K562 (cell line): ENCODE data around the gene PHF19. TPM values are rescaled to one million over a fixed set of nuclear protein-coding genes. Genes with fewer than 3 reads are reported as not detected.

Source experiments
- ATAC-seq: fragments of 200-7000 bp; cut with Tn5 transposase; 3 replicates; pipeline ENCODE4 v1.9.1; 2020; ENCODE audit warnings: moderate library complexity
- BruUV-seq: library from RNA; stranded (reverse); fragments of 400-500 nt; replicated peaks from 2 replicates; lab custom pipeline; 2021; lab: Mats Ljungman, UMichigan
- CTCF ChIA-PET: fragments of 300-600 bp; formaldehyde crosslinking; extraction: SDS; loops from one replicate; lab custom pipeline; 2021; ENCODE audit warnings: low intra/inter-chr PET ratio; lab: Yijun Ruan, JAX
- POLR2A ChIA-PET: fragments of 300-600, 350-650 bp; sonication (Branson Sonifier 250); formaldehyde crosslinking; extraction: SDS; loops from one replicate; lab custom pipeline; 2021; ENCODE audit warnings: antibody characterized with exemption, inconsistent platforms; lab: Yijun Ruan, JAX
- DNase-seq, 4 experiments: peaks; one replicate each; pipeline versions ENCODE4 v3.0.0 to v3.0.0-alpha.2; 2011 to 2018; ENCODE audit warnings: low spot score in 3 of 4, mixed read lengths in 3 of 4; ENCODE audit errors: extremely low read depth in 1 of 4
- FAIRE-seq: peaks from 2 replicates; lab custom pipeline; 2011; peaks lifted over from hg19 to GRCh38; lab: Jason Lieb, UNC
- H2AFZ ChIP-seq: 2 replicates; pipeline ENCODE4 v1.6.0; 2011; ENCODE audit warnings: low read depth, low read length, control low read depth, inconsistent platforms
- H3K27ac ChIP-seq: fragments of 200-600 bp; 3 replicates; pipeline ENCODE4 v1.8.0; 2011; ENCODE audit warnings: low read depth, mild to moderate bottlenecking, control low read depth, inconsistent platforms, low read length, moderate library complexity, mixed read lengths; ENCODE audit errors: extremely low read depth
- H3K27me3 ChIP-seq, 2 experiments: fragments of 300-600 bp in 1 of 2; 2 replicates in 1 of 2; 3 replicates in 1 of 2; pipeline versions ENCODE4 v1.6.0 to v1.8.0; 2011; ENCODE audit warnings: inconsistent platforms in 2 of 2, low read length in 2 of 2, mild to moderate bottlenecking in 1 of 2, mixed read lengths in 1 of 2, moderate library complexity in 1 of 2; ENCODE audit not compliant: control insufficient read depth in 2 of 2, insufficient read depth in 2 of 2
- H3K36me3 ChIP-seq: fragments of 300-600 bp; 3 replicates; pipeline ENCODE4 v1.8.0; 2011; ENCODE audit warnings: mild to moderate bottlenecking, low read length, inconsistent platforms; ENCODE audit not compliant: control insufficient read depth, insufficient read depth
- H3K4me1 ChIP-seq, 2 experiments: fragments of 200-600 bp in 1 of 2; replicated peaks in 1 of 2; 2 replicates in 1 of 2; 3 replicates in 1 of 2; pipeline versions ENCODE4 v1.5.1 to v1.8.0; 2011; ENCODE audit warnings: inconsistent platforms in 2 of 2, low read length in 2 of 2, mild to moderate bottlenecking in 1 of 2, mixed read lengths in 1 of 2, moderate library complexity in 1 of 2; ENCODE audit not compliant: control insufficient read depth in 2 of 2, insufficient read depth in 2 of 2
- H3K4me2 ChIP-seq: 2 replicates; pipeline ENCODE4 v1.6.1; 2011; ENCODE audit warnings: low read length, control low read depth, inconsistent platforms, mixed read lengths; ENCODE audit not compliant: insufficient read depth
- H3K4me3 ChIP-seq: fragments of 200-600 bp; sonication (generic), shearing (Covaris generic); 2 replicates; pipeline ENCODE4 v1.5.1; 2016; ENCODE audit warnings: control low read depth, inconsistent platforms
- H3K79me2 ChIP-seq: fragments of 200-600 bp; 3 replicates; pipeline ENCODE4 v1.8.0; 2011; ENCODE audit warnings: low read length, inconsistent platforms; ENCODE audit not compliant: control insufficient read depth, insufficient read depth
- H3K9ac ChIP-seq, 2 experiments: 2 replicates each; pipeline versions ENCODE4 v1.6.0 to v1.6.1; 2011; ENCODE audit warnings: low read depth in 2 of 2, low read length in 2 of 2, control low read depth in 1 of 2, inconsistent platforms in 1 of 2, mild to moderate bottlenecking in 1 of 2, mixed read lengths in 1 of 2; ENCODE audit not compliant: insufficient read depth in 1 of 2
- H3K9me1 ChIP-seq: one replicate; pipeline ENCODE4 v1.6.0; 2011; ENCODE audit warnings: inconsistent platforms, mild to moderate bottlenecking, low read length, moderate library complexity; ENCODE audit not compliant: control insufficient read depth, insufficient read depth
- H3K9me3 ChIP-seq: replicated peaks from 2 replicates; pipeline ENCODE4 v1.5.1; 2011; ENCODE audit warnings: low read depth, low read length, inconsistent platforms; ENCODE audit not compliant: control insufficient read depth, insufficient read depth
- H4K20me1 ChIP-seq: replicated peaks from 2 replicates; pipeline ENCODE4 v1.6.1; 2011; ENCODE audit warnings: low read length, inconsistent platforms, mixed read lengths; ENCODE audit not compliant: control insufficient read depth, insufficient read depth
- EHMT2 ChIP-seq: fragments of 450-650 bp; IDR thresholded peaks from 2 replicates; pipeline ENCODE4 v1.6.1; 2018; ENCODE audit warnings: antibody characterized with exemption
- ETS1 ChIP-seq: conservative IDR thresholded peaks from 2 replicates; pipeline ENCODE4 v1.6.1; 2011; ENCODE audit warnings: low read depth, mild to moderate bottlenecking, low read length; ENCODE audit not compliant: control insufficient read depth
- FOXK1 ChIP-seq: sonication (generic); formaldehyde crosslinking; IDR thresholded peaks from 2 replicates; pipeline ENCODE4 v1.8.0; 2022; ENCODE audit warnings: missing genetic modification reagents, mild to moderate bottlenecking, borderline replicate concordance
- IRF2 ChIP-seq: sonication (generic); formaldehyde crosslinking; IDR thresholded peaks from 2 replicates; pipeline ENCODE4 v1.8.1; 2022; ENCODE audit warnings: mild to moderate bottlenecking, missing genetic modification reagents
- NFATC3 ChIP-seq: fragments of 450-650 bp; IDR thresholded peaks from 2 replicates; pipeline ENCODE4 v1.6.1; 2017; ENCODE audit warnings: mild to moderate bottlenecking
- NFIC ChIP-seq: fragments of 450-650 bp; IDR thresholded peaks from 2 replicates; pipeline ENCODE4 v1.6.1; 2017; ENCODE audit warnings: mild to moderate bottlenecking, inconsistent platforms
- POLR2G ChIP-seq: fragments of 200-400 bp; formaldehyde crosslinking; IDR thresholded peaks from 2 replicates; pipeline ENCODE4 v1.6.1; 2017; ENCODE audit warnings: low read depth, mild to moderate bottlenecking, antibody characterized with exemption, low read length, moderate library complexity
- TARDBP ChIP-seq: fragments of 450-650 bp; IDR thresholded peaks from 2 replicates; pipeline ENCODE4 v1.6.1; 2016
- TSC22D4 ChIP-seq: fragments of 450-650 bp; IDR thresholded peaks from 2 replicates; pipeline ENCODE4 v1.6.1; 2016; ENCODE audit warnings: missing genetic modification characterization, missing biosample characterization, control low read depth
- ZBTB9 ChIP-seq: fragments of 450-650 bp; formaldehyde crosslinking; IDR thresholded peaks from 2 replicates; pipeline ENCODE4 v1.4.0; 2020; ENCODE audit warnings: mild to moderate bottlenecking, moderate library complexity
- WGBS: fragments of 100-300 bp; shearing (Covaris generic); methylation state at CpG from one replicate; pipeline ENCODE4 v1.1.6; 2016; ENCODE audit warnings: low coverage, mixed read lengths; ENCODE audit not compliant: insufficient coverage; ENCODE audit errors: missing lambda C conversion rate; 5-methylcytosine and 5-hydroxymethylcytosine counted together
- in situ Hi-C: fragments of 300-500 bp; cut with MboI; formaldehyde crosslinking; loops from 4 replicates; pipeline ENCODE4 v1.15.0; 2018; ENCODE audit warnings: inconsistent platforms, mixed read lengths
- intact Hi-C: fragments of 100-400 bp; cut with micrococcal nuclease; formaldehyde crosslinking; loops from 2 replicates; pipeline ENCODE4 v1.14.2; 2022
- polyA plus RNA-seq, 8 experiments: library from polyadenylated mRNA; depleted of rRNA in 4 of 8; stranded (reverse) in 5 of 8; unstranded in 3 of 8; fragments of >200 nt; fragmentation: Nextera tagmentation in 2 of 8; fragmentation: Illumina TruSeq in 1 of 8; extraction: Ambion mirVana in 2 of 8; extraction: Trizol in 1 of 8; gene quantifications; 2 replicates each; pipeline versions ENCODE4 v1.2.1 to v1.2.3, GENCODE V29; 2011 to 2014; ENCODE audit warnings: inconsistent platforms in 1 of 8, missing spikeins in 1 of 8
- total RNA-seq, 7 experiments: library from RNA; depleted of rRNA in 6 of 7; stranded (reverse); fragments of >200 nt in 6 of 7; fragmentation: Illumina TruSeq in 2 of 7; extraction: Trizol in 2 of 7; gene quantifications; 2 replicates each; pipeline versions ENCODE4 v1.2.1 to v1.2.3, GENCODE V29; 2011 to 2021; ENCODE audit warnings: low replicate concordance in 1 of 7

The PHF19 gene
- total and polyA plus RNA-seq, 9 of the 15 experiments (the other 6 are each of a cell fraction or from before 2014, with no cell fraction given) = 95.8 to 403 (median 255) TPM

GRCh38 chr9:120856700-120857099 is 20.3 kb downstream of the PHF19 start:
- Histone ChIP-seq H3K27ac (no peak overlapping the region), H3K9me3 (no peaks in the 10 kb centered on the region), H4K20me1 (no peaks in the 10 kb centered on the region), H2AFZ (no peak overlapping the region), H3K9ac (peak overlapping the region in 1 of 2 experiments; percentile 31; a peak in 2 of 4 replicates), H3K4me3 (no peak overlapping the region), H3K27me3 (no peaks in the 10 kb centered on the region), H3K9me1 (peaks cover 5% of the 10 kb centered on the region), H3K79me2 (no peaks in the 10 kb centered on the region), H3K4me1 (peaks cover 0 to 7% of the 10 kb centered on the region in 2 experiments; a peak in 1 of 5 replicates), H3K36me3 (peaks cover 90% of the 10 kb centered on the region), H3K4me2 (no peak overlapping the region)
- FAIRE-seq (no peak), DNase-seq (no peak), ATAC-seq (peak; percentile 10)
- no TSS peak for BruUV-seq
- ChIA-PET CTCF (no interaction called here), POLR2A (interaction anchor here (0.9 to 5.9 kb wide), 10 partner anchors 8 to 150 kb away, joined by 3 to 78 read pairs (median 4); partner anchors contain the start of genes PHF19 and PSMD5)
- in situ Hi-C loops = no loop called here
- 70% methylated on average over 4 of the region's 4 CpGs for WGBS
- TF ChIP-seq NFIC (peak; percentile 74), EHMT2 (no peak), NFATC3 (no peak), FOXK1 (CRISPR knock-in tag) (0 out of 2 replicates have a peak, but pooled peaks have one; percentile 8), IRF2 (CRISPR knock-in tag) (peak; percentile 32; the same call in 1 of the 2 replicates), POLR2G (peak; percentile 45), TARDBP (0 out of 2 replicates have a peak, but pooled peaks have one; percentile 38), ETS1 (0 out of 2 replicates have a peak, but pooled peaks have one; percentile 48), ZBTB9 (CRISPR knock-in tag) (0 out of 2 replicates have a peak, but pooled peaks have one; percentile 26), TSC22D4 (tag) (no peak)
- intact Hi-C loops = no loop called here
